HepG2 (cell line): ENCODE results near the gene TEX48. TPM values are rescaled to one million over a fixed set of nuclear protein-coding genes. Genes with fewer than 3 reads are reported as not detected.

Source experiments
- ATAC-seq: fragments of 200-7000 bp; cut with Tn5 transposase; 3 replicates; pipeline ENCODE4 v1.9.1; 2020; ENCODE audit warnings: mild to moderate bottlenecking, moderate library complexity
- BruUV-seq: library from RNA; stranded (reverse); fragments of 400-500 nt; replicated peaks from 2 replicates; lab custom pipeline; 2021; lab: Mats Ljungman, UMichigan
- CTCF ChIA-PET: fragments of 300-600 bp; formaldehyde crosslinking; extraction: SDS; loops from one replicate; lab custom pipeline; 2021; ENCODE audit warnings: low total read pairs, inconsistent platforms, low intra/inter-chr PET ratio; lab: Yijun Ruan, JAX
- POLR2A ChIA-PET: fragments of 350-600 bp; sonication (Branson Sonifier 250); formaldehyde crosslinking; loops from one replicate; lab custom pipeline; 2020; ENCODE audit warnings: antibody characterized with exemption, inconsistent platforms; lab: Yijun Ruan, JAX
- DNase-seq: peaks from one replicate; pipeline ENCODE4 v3.0.0-alpha.2; 2015; ENCODE audit warnings: low spot score
- FAIRE-seq: peaks from 3 replicates; lab custom pipeline; 2011; peaks lifted over from hg19 to GRCh38; lab: Jason Lieb, UNC
- H2AFZ ChIP-seq: one replicate; pipeline ENCODE4 v1.6.1; 2011; ENCODE audit warnings: low read length, inconsistent platforms
- H3K27ac ChIP-seq: fragments of 300-600 bp; 3 replicates; pipeline ENCODE4 v1.8.0; 2011; ENCODE audit warnings: mixed run types, mild to moderate bottlenecking, mixed read lengths, low read length, inconsistent platforms; ENCODE audit not compliant: insufficient read depth; ENCODE audit errors: extremely low read length
- H3K27me3 ChIP-seq, 2 experiments: fragments of 200-600 bp in 1 of 2; 2 replicates in 1 of 2; 3 replicates in 1 of 2; pipeline versions ENCODE4 v1.6.0 to v1.8.0; 2011; ENCODE audit warnings: low read length in 2 of 2, mild to moderate bottlenecking in 2 of 2, moderate library complexity in 2 of 2, inconsistent platforms in 1 of 2; ENCODE audit not compliant: insufficient read depth in 2 of 2, control insufficient read depth in 1 of 2
- H3K36me3 ChIP-seq, 2 experiments: fragments of 200-600 bp in 1 of 2; replicated peaks in 1 of 2; 2 replicates in 1 of 2; 3 replicates in 1 of 2; pipeline versions ENCODE4 v1.5.1 to v1.8.0; 2011; ENCODE audit warnings: low read length in 2 of 2, inconsistent platforms in 1 of 2; ENCODE audit not compliant: insufficient read depth in 2 of 2, control insufficient read depth in 1 of 2
- H3K4me1 ChIP-seq: 2 replicates; pipeline ENCODE4 v1.5.1; 2012; ENCODE audit warnings: low read length, inconsistent platforms; ENCODE audit not compliant: insufficient read depth
- H3K4me2 ChIP-seq: 2 replicates; pipeline ENCODE4 v1.6.0; 2011; ENCODE audit warnings: low read depth, low read length, inconsistent platforms
- H3K4me3 ChIP-seq, 3 experiments: fragments of 200-600 bp in 1 of 3; sonication (generic), shearing (Covaris generic) in 1 of 3; replicated peaks in 1 of 3; 2 replicates each; pipeline ENCODE4 v1.5.1; 2011 to 2016; ENCODE audit warnings: low read length in 3 of 3, inconsistent platforms in 2 of 3, low read depth in 2 of 3, mild to moderate bottlenecking in 2 of 3, control low read depth in 1 of 3, mixed read lengths in 1 of 3; ENCODE audit not compliant: insufficient read depth in 1 of 3
- H3K79me2 ChIP-seq: one replicate; pipeline ENCODE4 v1.6.1; 2011; ENCODE audit warnings: low read length, inconsistent platforms; ENCODE audit not compliant: insufficient read depth
- H3K9ac ChIP-seq: 2 replicates; pipeline ENCODE4 v1.6.0; 2011; ENCODE audit warnings: mild to moderate bottlenecking, low read depth, low read length, inconsistent platforms; ENCODE audit not compliant: insufficient read depth
- H3K9me3 ChIP-seq: 2 replicates; pipeline ENCODE4 v1.5.1; 2012; ENCODE audit warnings: mild to moderate bottlenecking, low read length
- H4K20me1 ChIP-seq: 2 replicates; pipeline ENCODE4 v1.6.0; 2011; ENCODE audit warnings: inconsistent platforms, mild to moderate bottlenecking, low read length, moderate library complexity; ENCODE audit not compliant: insufficient read depth
- ATF7 ChIP-seq, 2 experiments: fragments of 450-650 bp in 1 of 2; sonication (generic) in 1 of 2; formaldehyde crosslinking in 1 of 2; IDR thresholded peaks; 2 replicates each; pipeline versions ENCODE4 v1.4.0 to v1.6.1; 2016 to 2020; ENCODE audit warnings: antibody characterized with exemption in 1 of 2, mild to moderate bottlenecking in 1 of 2, missing genetic modification reagents in 1 of 2
- DZIP1 ChIP-seq: sonication (generic); formaldehyde crosslinking; IDR thresholded peaks from 2 replicates; pipeline ENCODE4 v1.5.0; 2020; ENCODE audit warnings: mild to moderate bottlenecking, missing genetic modification reagents
- POLR2AphosphoS5 ChIP-seq: IDR thresholded peaks from 2 replicates; pipeline ENCODE4 v1.6.1; 2012; ENCODE audit warnings: low read depth, low read length
- PRPF4 ChIP-seq: fragments of 200-400 bp; formaldehyde crosslinking; IDR thresholded peaks from 2 replicates; pipeline ENCODE4 v1.6.1; 2016; ENCODE audit warnings: low read length, low read depth; ENCODE audit not compliant: poor library complexity, severe bottlenecking
- THAP9 ChIP-seq: sonication (generic); formaldehyde crosslinking; IDR thresholded peaks from 2 replicates; pipeline ENCODE4; 2020; ENCODE audit warnings: missing genetic modification reagents, mild to moderate bottlenecking, borderline replicate concordance
- ZBTB49 ChIP-seq: sonication (generic); formaldehyde crosslinking; IDR thresholded peaks from 2 replicates; pipeline ENCODE4 v1.4.0; 2020; ENCODE audit warnings: missing genetic modification reagents, borderline replicate concordance
- ZNF276 ChIP-seq: sonication (generic); formaldehyde crosslinking; IDR thresholded peaks from 2 replicates; pipeline ENCODE4 v1.4.0; 2020; ENCODE audit warnings: mild to moderate bottlenecking, low read depth, missing genetic modification reagents
- WGBS: methylation state at CpG from one replicate; pipeline ENCODE4 v1.1.6; 2017; ENCODE audit warnings: low lambda C conversion rate; 5-methylcytosine and 5-hydroxymethylcytosine counted together
- in situ Hi-C: cut with HindIII; loops from 2 replicates; pipeline ENCODE4 v1.10.0; 2017; ENCODE audit warnings: low pct_unique_long_range_greater_than_20kb; ENCODE audit not compliant: extremely low pct_ligation_motif_present
- intact Hi-C: fragments of 100-400 bp; cut with micrococcal nuclease; formaldehyde crosslinking; loops from one replicate; pipeline ENCODE4 v1.10.0; 2022; ENCODE audit not compliant: unreplicated experiment
- polyA plus RNA-seq, 8 experiments: library from polyadenylated mRNA; depleted of rRNA in 3 of 8; stranded (reverse) in 7 of 8; unstranded in 1 of 8; fragments of >200 nt; fragmentation: Illumina TruSeq in 4 of 8; extraction: Trizol in 4 of 8; gene quantifications; 2 replicates each; pipeline versions ENCODE4 v1.2.1 to v1.2.3, GENCODE V29; 2011 to 2016; ENCODE audit warnings: low read depth in 4 of 8, missing spikeins in 1 of 8, mixed read lengths in 1 of 8; ENCODE audit not compliant: insufficient read depth in 1 of 8
- total RNA-seq, 5 experiments: library from RNA; depleted of rRNA; stranded (reverse); fragments of >200 nt; fragmentation: Illumina TruSeq; extraction: Trizol; gene quantifications; 2 replicates each; pipeline ENCODE4 v1.2.3, GENCODE V29; 2016; ENCODE audit warnings: low read depth in 1 of 5

Gene TEX48
- total and polyA plus RNA-seq, 2 of the 13 experiments (the other 11 are each of a cell fraction or from before 2014, with no cell fraction given), result not detected

GRCh38 chr9:114666851-114667250 is 15.1 kb downstream of the TEX48 start:
- ATAC-seq (no peak), FAIRE-seq (no peak), DNase-seq (no peak)
- Histone ChIP-seq H3K9ac (no peak overlapping the region), H2AFZ (no peak overlapping the region), H3K27me3 (peaks cover 0 to 8% of the 10 kb centered on the region in 2 experiments; a peak in 2 of 5 replicates), H3K36me3 (no peaks in the 10 kb centered on the region), H3K79me2 (no peaks in the 10 kb centered on the region), H4K20me1 (no peaks in the 10 kb centered on the region), H3K4me1 (no peaks in the 10 kb centered on the region), H3K9me3 (no peaks in the 10 kb centered on the region), H3K4me2 (no peak overlapping the region), H3K4me3 (no peak overlapping the region), H3K27ac (no peak overlapping the region)
- WGBS, result 2% methylated on average over 4 of the region's 4 CpGs
- no TSS peak for BruUV-seq
- TF ChIP-seq DZIP1 (CRISPR knock-in tag) (no peak), PRPF4 (no peak), THAP9 (no peak), ATF7 (IDR thresholded peaks at IDR 0.05) (0 out of 2 replicates have a peak, but pooled peaks have one; percentile 6), ATF7 (CRISPR knock-in tag; IDR thresholded peaks at IDR 0.05) (no peak), ZBTB49 (no peak), POLR2AphosphoS5 (no peak), ZNF276 (CRISPR knock-in tag) (no peak)
- ChIA-PET CTCF (no interaction called here), POLR2A (no interaction called here)
- in situ Hi-C loops (no loop called here), intact Hi-C loops (loop anchor here (10.0 kb wide), 1 partner anchor 688 kb away; no protein-coding TSS in a partner anchor)
